SK-N-SH (cell line): ENCODE results near the gene CDS1.

Experiments
- CTCF ChIP-seq: fragments of 200-600 bp; sonication (generic); IDR thresholded peaks from 2 replicates; pipeline ENCODE4 v1.6.1; 2017; ENCODE audit warnings: antibody characterized with exemption, mild to moderate bottlenecking, moderate library complexity
- ELF1 ChIP-seq: IDR thresholded peaks from 2 replicates; pipeline ENCODE4 v1.4.0; 2012
- EP300 ChIP-seq, 2 experiments: IDR thresholded peaks; 2 replicates each; pipeline versions ENCODE4 v1.4.0 to v1.6.1; 2012; ENCODE audit warnings: borderline replicate concordance in 1 of 2, low read depth in 1 of 2, low read length in 1 of 2
- FOSL2 ChIP-seq: IDR thresholded peaks from 2 replicates; pipeline ENCODE4 v1.4.0; 2012; ENCODE audit warnings: low read depth, mild to moderate bottlenecking, moderate library complexity, borderline replicate concordance
- GABPA ChIP-seq: IDR thresholded peaks from 2 replicates; pipeline ENCODE4 v1.4.0; 2012; ENCODE audit warnings: low read depth, mild to moderate bottlenecking
- JUND ChIP-seq: IDR thresholded peaks from 2 replicates; pipeline ENCODE4 v1.4.0; 2012
- MXI1 ChIP-seq: IDR thresholded peaks from 2 replicates; pipeline ENCODE4 v1.6.1; 2012; ENCODE audit warnings: mild to moderate bottlenecking, low read depth, low read length, improper control_type of control experiment
- POLR2AphosphoS5 ChIP-seq: IDR thresholded peaks from 2 replicates; pipeline ENCODE4 v1.6.1; 2012; ENCODE audit warnings: low read depth, low read length
- RAD21 ChIP-seq: IDR thresholded peaks from 2 replicates; pipeline ENCODE4 v1.6.1; 2012; ENCODE audit warnings: mild to moderate bottlenecking, low read length
- RCOR1 ChIP-seq: fragments of 150-350 bp; IDR thresholded peaks from 2 replicates; pipeline ENCODE4 v1.6.1; 2017; ENCODE audit warnings: antibody characterized with exemption, low read length
- RFX5 ChIP-seq: IDR thresholded peaks from 2 replicates; pipeline ENCODE4 v1.6.1; 2012; ENCODE audit warnings: mild to moderate bottlenecking, improper control_type of control experiment, low read length
- SMC3 ChIP-seq: IDR thresholded peaks from 2 replicates; pipeline ENCODE4 v1.6.1; 2012; ENCODE audit warnings: low read depth, low read length, improper control_type of control experiment
- YY1 ChIP-seq: IDR thresholded peaks from 2 replicates; pipeline ENCODE4 v1.4.0; 2012; ENCODE audit warnings: low read depth, mild to moderate bottlenecking

- TF ChIP-seq POLR2AphosphoS5 (no peak), CTCF (no peak), YY1 (no peak), GABPA (no peak), JUND (no peak), MXI1 (no peak), SMC3 (no peak), RCOR1 (no peak), RFX5 (no peak), EP300 (IDR thresholded peaks at IDR 0.05; ENCODE audit: borderline replicate concordance in 1 of 2, low read depth in 1 of 2, low read length in 1 of 2) (no peak), FOSL2 (no peak), ELF1 (no peak), RAD21 (no peak)
These were observed 65.3 kb downstream of the CDS1 start for GRCh38 chr4:84648178-84648577.
